GM12878 (cell line): Measurements from ENCODE around the gene OSBPL2. TPM values are rescaled to one million over a fixed set of nuclear protein-coding genes. Genes with fewer than 3 reads are reported as not detected.

Source experiments
- ATAC-seq: fragments of 200-7000 bp; cut with Tn5 transposase; 3 replicates; pipeline ENCODE4 v1.9.1; 2020; ENCODE audit warnings: mild to moderate bottlenecking, moderate library complexity
- BruUV-seq: library from RNA; stranded (reverse); fragments of 400-500 nt; replicated peaks from 2 replicates; lab custom pipeline; 2021; lab: Mats Ljungman, UMichigan
- CTCF ChIA-PET: fragments of 300-600 bp; sonication (Branson Sonifier 250); formaldehyde crosslinking; extraction: SDS; loops from one replicate; lab custom pipeline; 2021; ENCODE audit warnings: inconsistent platforms; lab: Yijun Ruan, JAX
- POLR2A ChIA-PET: fragments of 350-600 bp; formaldehyde crosslinking; extraction: SDS; loops from one replicate; lab custom pipeline; 2021; ENCODE audit warnings: inconsistent platforms; lab: Charles Lee
- RAD21 ChIA-PET: fragments of 300-600 bp; sonication (Branson Sonifier 250); formaldehyde crosslinking; loops from one replicate; lab custom pipeline; 2023; ENCODE audit warnings: antibody characterized with exemption; ENCODE audit not compliant: unreplicated experiment; lab: Charles Lee
- SMC1A ChIA-PET: fragments of 300-600 bp; sonication (Branson Sonifier 250); formaldehyde crosslinking; loops from one replicate; lab custom pipeline; 2023; ENCODE audit not compliant: unreplicated experiment, uncharacterized antibody; lab: Charles Lee
- DNase-seq: peaks from one replicate; pipeline ENCODE4 v3.0.0-alpha.2; 2011; ENCODE audit warnings: low read depth, low spot score
- FAIRE-seq: peaks from 3 replicates; lab custom pipeline; 2011; peaks lifted over from hg19 to GRCh38; lab: Jason Lieb, UNC
- H2AFZ ChIP-seq: 2 replicates; pipeline ENCODE4 v1.6.0; 2011; ENCODE audit warnings: low read depth, low read length, control low read depth; ENCODE audit not compliant: control insufficient read depth
- H3K27ac ChIP-seq: 2 replicates; pipeline ENCODE4 v1.5.1; 2011; ENCODE audit warnings: control low read depth; ENCODE audit not compliant: control insufficient read depth, insufficient read depth
- H3K27me3 ChIP-seq, 2 experiments: replicated peaks in 1 of 2; 2 replicates each; pipeline versions ENCODE4 v1.6.0 to v1.6.1; 2011; ENCODE audit warnings: low read length in 1 of 2; ENCODE audit not compliant: control insufficient read depth in 2 of 2, insufficient read depth in 2 of 2
- H3K36me3 ChIP-seq, 2 experiments: 2 replicates each; pipeline ENCODE4 v1.5.1; 2011; ENCODE audit warnings: low read length in 1 of 2; ENCODE audit not compliant: control insufficient read depth in 2 of 2, insufficient read depth in 2 of 2
- H3K4me1 ChIP-seq: 2 replicates; pipeline ENCODE4 v1.6.1; 2011; ENCODE audit warnings: mild to moderate bottlenecking, low read length, moderate library complexity, mixed read lengths; ENCODE audit not compliant: control insufficient read depth, insufficient read depth
- H3K4me2 ChIP-seq: 2 replicates; pipeline ENCODE4 v1.6.0; 2011; ENCODE audit warnings: control low read depth; ENCODE audit not compliant: control insufficient read depth, insufficient read depth
- H3K4me3 ChIP-seq: fragments of 200-600 bp; sonication (generic); 2 replicates; pipeline ENCODE4 v1.5.1; 2016
- H3K79me2 ChIP-seq: 2 replicates; pipeline ENCODE4 v1.6.0; 2011; ENCODE audit warnings: low read length; ENCODE audit not compliant: control insufficient read depth, insufficient read depth
- H3K9ac ChIP-seq: 2 replicates; pipeline ENCODE4 v1.8.0; 2011; ENCODE audit warnings: low read length, control low read depth, mixed read lengths; ENCODE audit not compliant: control insufficient read depth, insufficient read depth
- H3K9me3 ChIP-seq: replicated peaks from 3 replicates; pipeline ENCODE4 v1.5.1; 2011; ENCODE audit warnings: mild to moderate bottlenecking, low read length; ENCODE audit not compliant: control insufficient read depth, insufficient read depth
- H4K20me1 ChIP-seq: 2 replicates; pipeline ENCODE4 v1.6.0; 2011; ENCODE audit not compliant: control insufficient read depth, insufficient read depth
- ASH2L ChIP-seq: fragments of 300-600, 200-600 bp; sonication (generic); IDR thresholded peaks from 2 replicates; pipeline ENCODE4 v1.6.1; 2017; ENCODE audit warnings: low read depth, mild to moderate bottlenecking, borderline replicate concordance
- ATF2 ChIP-seq: IDR thresholded peaks from 2 replicates; pipeline ENCODE4 v1.6.1; 2012; ENCODE audit warnings: low read length, inconsistent platforms
- CREM ChIP-seq: IDR thresholded peaks from 2 replicates; pipeline ENCODE4 v1.6.1; 2014; ENCODE audit warnings: antibody characterized with exemption, low read depth
- ETV6 ChIP-seq, 2 experiments: fragments of 450-650 bp in 1 of 2; IDR thresholded peaks in 1 of 2; conservative IDR thresholded peaks in 1 of 2; 2 replicates each; pipeline ENCODE4 v1.6.1; 2014; ENCODE audit warnings: antibody characterized with exemption in 1 of 2, borderline replicate concordance in 1 of 2, low read depth in 1 of 2, mild to moderate bottlenecking in 1 of 2, moderate library complexity in 1 of 2
- FOXM1 ChIP-seq: IDR thresholded peaks from 2 replicates; pipeline ENCODE4 v1.6.1; 2012; ENCODE audit warnings: low read depth, mild to moderate bottlenecking, inconsistent platforms, low read length, moderate library complexity
- KDM1A ChIP-seq: fragments of 200-600 bp; sonication (generic); IDR thresholded peaks from 2 replicates; pipeline ENCODE4 v1.6.1; 2016; ENCODE audit warnings: borderline replicate concordance
- NFIC ChIP-seq: IDR thresholded peaks from 2 replicates; pipeline ENCODE4 v1.6.1; 2012; ENCODE audit warnings: low read depth, mild to moderate bottlenecking, inconsistent platforms, low read length, moderate library complexity
- POLR2A ChIP-seq: IDR thresholded peaks from 2 replicates; pipeline ENCODE4 v1.6.1; 2011; ENCODE audit warnings: low read depth, mild to moderate bottlenecking, low read length
- RELB ChIP-seq: fragments of 450-650 bp; IDR thresholded peaks from 2 replicates; pipeline ENCODE4 v1.6.1; 2017; ENCODE audit warnings: low read depth, mild to moderate bottlenecking, moderate library complexity
- SIX5 ChIP-seq: IDR thresholded peaks from 2 replicates; pipeline ENCODE4 v1.6.1; 2011; ENCODE audit warnings: mild to moderate bottlenecking, low read depth, low read length, moderate library complexity; ENCODE audit not compliant: severe bottlenecking
- TAF1 ChIP-seq: IDR thresholded peaks from 2 replicates; pipeline ENCODE4 v1.6.1; 2011; ENCODE audit warnings: mild to moderate bottlenecking, low read depth, low read length, borderline replicate concordance
- WGBS: methylation state at CpG from one replicate; pipeline ENCODE4 v1.1.6; 2016; ENCODE audit warnings: low lambda C conversion rate; ENCODE audit not compliant: insufficient replicate concordance, insufficient coverage; ENCODE audit errors: missing lambda C conversion rate; 5-methylcytosine and 5-hydroxymethylcytosine counted together
- in situ Hi-C: fragments of 300-500 bp; cut with MboI; formaldehyde crosslinking; loops from 9 replicates; pipeline ENCODE4 v1.14.3; 2018; ENCODE audit warnings: mixed read lengths
- intact Hi-C: fragments of 100-400 bp; cut with micrococcal nuclease; formaldehyde crosslinking; loops from one replicate; pipeline ENCODE4 v1.14.2; 2022; ENCODE audit not compliant: unreplicated experiment
- polyA plus RNA-seq, 11 experiments: library from polyadenylated mRNA; depleted of rRNA in 4 of 11; unstranded in 6 of 11; stranded (reverse) in 5 of 11; fragments of >200 nt; fragmentation: Nextera tagmentation in 4 of 11; fragmentation: Illumina TruSeq in 1 of 11; extraction: Ambion mirVana in 4 of 11; extraction: Trizol in 1 of 11; gene quantifications; 1 replicate in 1 of 11; 2 replicates in 10 of 11; pipeline versions ENCODE4 v1.2.1 to v1.2.3, GENCODE V29; 2011 to 2016; ENCODE audit warnings: inconsistent platforms in 2 of 11, missing spikeins in 2 of 11, low read depth in 1 of 11
- total RNA-seq, 4 experiments: library from RNA; depleted of rRNA in 3 of 4; stranded (reverse); fragments of >200 nt in 3 of 4; fragmentation: Illumina TruSeq in 1 of 4; extraction: Trizol in 1 of 4; gene quantifications; 2 replicates each; pipeline versions ENCODE4 v1.2.1 to v1.2.3, GENCODE V29; 2013 to 2021
- TF ChIP-seq, protein P1 (sequence below): fragments of 450-650 bp; IDR thresholded peaks from 2 replicates; pipeline ENCODE4 v1.6.1; 2016; ENCODE audit warnings: mild to moderate bottlenecking, moderate library complexity, borderline replicate concordance

Gene OSBPL2
- total and polyA plus RNA-seq, 10 of the 15 experiments (the other 5 are each of a cell fraction or from before 2014, with no cell fraction given) = 2.8 to 22.3 (median 14.7) TPM

- TF ChIP-seq, protein P1, sequence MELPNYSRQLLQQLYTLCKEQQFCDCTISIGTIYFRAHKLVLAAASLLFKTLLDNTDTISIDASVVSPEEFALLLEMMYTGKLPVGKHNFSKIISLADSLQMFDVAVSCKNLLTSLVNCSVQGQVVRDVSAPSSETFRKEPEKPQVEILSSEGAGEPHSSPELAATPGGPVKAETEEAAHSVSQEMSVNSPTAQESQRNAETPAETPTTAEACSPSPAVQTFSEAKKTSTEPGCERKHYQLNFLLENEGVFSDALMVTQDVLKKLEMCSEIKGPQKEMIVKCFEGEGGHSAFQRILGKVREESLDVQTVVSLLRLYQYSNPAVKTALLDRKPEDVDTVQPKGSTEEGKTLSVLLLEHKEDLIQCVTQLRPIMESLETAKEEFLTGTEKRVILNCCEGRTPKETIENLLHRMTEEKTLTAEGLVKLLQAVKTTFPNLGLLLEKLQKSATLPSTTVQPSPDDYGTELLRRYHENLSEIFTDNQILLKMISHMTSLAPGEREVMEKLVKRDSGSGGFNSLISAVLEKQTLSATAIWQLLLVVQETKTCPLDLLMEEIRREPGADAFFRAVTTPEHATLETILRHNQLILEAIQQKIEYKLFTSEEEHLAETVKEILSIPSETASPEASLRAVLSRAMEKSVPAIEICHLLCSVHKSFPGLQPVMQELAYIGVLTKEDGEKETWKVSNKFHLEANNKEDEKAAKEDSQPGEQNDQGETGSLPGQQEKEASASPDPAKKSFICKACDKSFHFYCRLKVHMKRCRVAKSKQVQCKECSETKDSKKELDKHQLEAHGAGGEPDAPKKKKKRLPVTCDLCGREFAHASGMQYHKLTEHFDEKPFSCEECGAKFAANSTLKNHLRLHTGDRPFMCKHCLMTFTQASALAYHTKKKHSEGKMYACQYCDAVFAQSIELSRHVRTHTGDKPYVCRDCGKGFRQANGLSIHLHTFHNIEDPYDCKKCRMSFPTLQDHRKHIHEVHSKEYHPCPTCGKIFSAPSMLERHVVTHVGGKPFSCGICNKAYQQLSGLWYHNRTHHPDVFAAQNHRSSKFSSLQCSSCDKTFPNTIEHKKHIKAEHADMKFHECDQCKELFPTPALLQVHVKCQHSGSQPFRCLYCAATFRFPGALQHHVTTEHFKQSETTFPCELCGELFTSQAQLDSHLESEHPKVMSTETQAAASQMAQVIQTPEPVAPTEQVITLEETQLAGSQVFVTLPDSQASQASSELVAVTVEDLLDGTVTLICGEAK = no peak
- TF ChIP-seq POLR2A = no peak
Observed at GRCh38 chr20:62301111-62301668, 62.9 kb downstream of the OSBPL2 start (continued).

- Histone ChIP-seq H3K9me3 (no peaks in the 10 kb centered on the region), H4K20me1 (peaks cover 13% of the 10 kb centered on the region), H3K27me3 (no peaks in the 10 kb centered on the region), H3K79me2 (peaks cover 34% of the 10 kb centered on the region), H3K4me1 (peaks cover 10% of the 10 kb centered on the region), H2AFZ (peak overlapping the region; percentile 85), H3K27ac (peak overlapping the region; percentile 90), H3K9ac (peak overlapping the region; percentile 76; the same call in 1 of the 2 replicates), H3K4me2 (peak overlapping the region; percentile 84), H3K4me3 (peak overlapping the region; percentile 82), H3K36me3 (peaks cover 9 to 11% of the 10 kb centered on the region in 2 experiments)
- CTCF ChIA-PET = interaction anchor here (0.6 to 3.7 kb wide), 9 partner anchors 26 to 531 kb away, joined by 3 to 38 read pairs (median 3); partner anchors contain the start of gene RPS21
- FAIRE-seq (peak; percentile 87), ATAC-seq (peak; percentile 73), DNase-seq (peak; percentile 66)
- WGBS = 2% methylated on average over 18 of the region's 24 CpGs
- no TSS peak for BruUV-seq
- RAD21 ChIA-PET = interaction anchor here (0.7 to 2.2 kb wide), 2 partner anchors 81 kb away, joined by 3 to 12 read pairs; no protein-coding TSS in a partner anchor
- intact Hi-C loops = loop anchor here (1.0 to 5.0 kb wide), 5 partner anchors 37 to 490 kb away; partner anchors contain the start of gene RPS21
- POLR2A ChIA-PET = no interaction called here
- SMC1A ChIA-PET = interaction anchor here (0.9 to 1.0 kb wide), 3 partner anchors 80 to 488 kb away, joined by 3 to 5 read pairs (median 4); no protein-coding TSS in a partner anchor
- in situ Hi-C loops = loop anchor here (10.0 kb wide), 1 partner anchor 313 kb away; no protein-coding TSS in a partner anchor
- TF ChIP-seq ETV6 (conservative IDR thresholded peaks at IDR 0.05 in 1 of 2, IDR thresholded peaks at IDR 0.05 in 1 of 2; ENCODE audit: borderline replicate concordance in 1 of 2, low read depth in 1 of 2) (no peak), KDM1A (no peak), ATF2 (no peak), ASH2L (no peak), NFIC (no peak), RELB (no peak), TAF1 (peak; percentile 37; the same call in 1 of the 2 replicates), FOXM1 (no peak), SIX5 (no peak), CREM (peak; percentile 58; the same call in 1 of the 2 replicates)
Observed at GRCh38 chr20:62301773-62302340, 63.5 kb downstream of the OSBPL2 start.
